Panc1 (cell line): Measurements from ENCODE around the gene OR6K6. TPM values are rescaled to one million over a fixed set of nuclear protein-coding genes. Genes with fewer than 3 reads are reported as not detected.

Experiments
- ATAC-seq: fragments of 200-7000 bp; cut with Tn5 transposase; 2 replicates; pipeline ENCODE4 v1.9.1; 2020; ENCODE audit warnings: mild to moderate bottlenecking, moderate library complexity
- BruUV-seq: library from RNA; stranded (reverse); fragments of 400-500 nt; replicated peaks from 2 replicates; lab custom pipeline; 2021; lab: Mats Ljungman, UMichigan
- CTCF ChIA-PET: fragments of 300-600 bp; sonication (Branson Sonifier 250); formaldehyde crosslinking; loops from one replicate; lab custom pipeline; 2022; ENCODE audit warnings: antibody characterized with exemption; lab: Charles Lee
- POLR2A ChIA-PET: fragments of 300-600 bp; sonication (Branson Sonifier 250); formaldehyde crosslinking; loops from one replicate; lab custom pipeline; 2022; ENCODE audit warnings: antibody characterized with exemption; lab: Charles Lee
- DNase-seq: peaks from one replicate; pipeline ENCODE4 v3.0.0-alpha.2; 2010; ENCODE audit warnings: low read depth, low spot score
- H3K27ac ChIP-seq: 2 replicates; pipeline ENCODE4 v1.5.1; 2011; ENCODE audit warnings: mild to moderate bottlenecking, low read length, inconsistent platforms
- H3K27me3 ChIP-seq: fragments of 200-500 bp; sonication (Bioruptor generic); 2 replicates; pipeline ENCODE4 v1.6.0; 2014; ENCODE audit warnings: low read length, inconsistent platforms; ENCODE audit not compliant: control insufficient read depth, insufficient read depth
- H3K36me3 ChIP-seq: fragments of 200-500 bp; sonication (Bioruptor generic); 2 replicates; pipeline ENCODE4 v1.5.1; 2014; ENCODE audit warnings: inconsistent platforms, mild to moderate bottlenecking, low read length, moderate library complexity; ENCODE audit not compliant: control insufficient read depth, insufficient read depth
- H3K4me1 ChIP-seq: 2 replicates; pipeline ENCODE4 v1.5.1; 2011; ENCODE audit warnings: inconsistent platforms, mild to moderate bottlenecking, low read length, moderate library complexity; ENCODE audit not compliant: control insufficient read depth, insufficient read depth
- H3K4me3 ChIP-seq, 2 experiments: 2 replicates each; pipeline ENCODE4 v1.5.1; 2011 to 2012; ENCODE audit warnings: low read depth in 2 of 2, low read length in 2 of 2, mild to moderate bottlenecking in 2 of 2, inconsistent platforms in 1 of 2, moderate library complexity in 1 of 2
- H3K9me3 ChIP-seq: fragments of 200-500 bp; sonication (Bioruptor generic); 2 replicates; pipeline ENCODE4 v1.5.1; 2014; ENCODE audit warnings: low read depth, mild to moderate bottlenecking, inconsistent platforms, low read length, moderate library complexity; ENCODE audit not compliant: control insufficient read depth, insufficient read depth
- CTCF ChIP-seq: fragments of 450-650 bp; IDR thresholded peaks from 2 replicates; pipeline ENCODE4 v1.5.1; 2017; ENCODE audit warnings: mild to moderate bottlenecking
- POLR2AphosphoS5 ChIP-seq: IDR thresholded peaks from 2 replicates; pipeline ENCODE4 v1.6.1; 2012; ENCODE audit warnings: mild to moderate bottlenecking, low read depth, low read length, moderate library complexity
- REST ChIP-seq, 2 experiments: IDR thresholded peaks; 2 replicates each; pipeline ENCODE4 v1.6.1; 2011 to 2012; ENCODE audit warnings: low read depth in 2 of 2, control low read depth in 1 of 2, low read length in 1 of 2, mild to moderate bottlenecking in 1 of 2, moderate library complexity in 1 of 2; ENCODE audit not compliant: insufficient read depth in 1 of 2
- SIN3A ChIP-seq: IDR thresholded peaks from 2 replicates; pipeline ENCODE4 v1.6.1; 2012; ENCODE audit warnings: low read depth, mild to moderate bottlenecking, low read length, moderate library complexity, borderline replicate concordance; ENCODE audit not compliant: insufficient read depth
- TCF7L2 ChIP-seq: IDR thresholded peaks from 2 replicates; pipeline ENCODE4 v1.6.1; 2011; ENCODE audit warnings: mild to moderate bottlenecking, low read depth, low read length, inconsistent platforms
- in situ Hi-C: cut with HindIII; loops from 2 replicates; pipeline ENCODE4 v1.10.0; 2016; ENCODE audit warnings: low sequenced_read_pairs, low pct_unique_long_range_greater_than_20kb
- intact Hi-C: fragments of 100-400 bp; cut with micrococcal nuclease; formaldehyde crosslinking; loops from one replicate; pipeline ENCODE4 v1.10.0; 2022; ENCODE audit not compliant: unreplicated experiment
- total RNA-seq: library from RNA; stranded (reverse); gene quantifications from one replicate; pipeline ENCODE4 v1.2.1, GENCODE V29; 2021; ENCODE audit not compliant: unreplicated experiment

OR6K6 gene
- total RNA-seq, 1 experiment from 2014 or later = not detected

GRCh38 chr1:158711098-158711497 lies 43.4 kb upstream of the OR6K6 start:
- in situ Hi-C loops (no loop called here), intact Hi-C loops (no loop called here)
- TF ChIP-seq CTCF (no peak), SIN3A (no peak), REST (IDR thresholded peaks at IDR 0.05; ENCODE audit: insufficient read depth in 1 of 2, low read depth in 2 of 2, low read length in 1 of 2) (no peak), POLR2AphosphoS5 (no peak), TCF7L2 (no peak)
- CTCF ChIA-PET = no interaction called here
- no peaks in the 10 kb centered on the region for H3K9me3 ChIP-seq
- BruUV-seq = no TSS peak
- DNase-seq = no peak
- POLR2A ChIA-PET = no interaction called here
- H3K36me3 ChIP-seq = no peaks in the 10 kb centered on the region
- no peak overlapping the region for H3K4me3 ChIP-seq
- no peaks in the 10 kb centered on the region for H3K27me3 ChIP-seq
- H3K27ac ChIP-seq = no peak overlapping the region
- ATAC-seq = no peak
- no peaks in the 10 kb centered on the region for H3K4me1 ChIP-seq

- Histone ChIP-seq H3K27ac (no peak overlapping the region), H3K27me3 (no peaks in the 10 kb centered on the region), H3K4me3 (no peak overlapping the region), H3K4me1 (no peaks in the 10 kb centered on the region), H3K9me3 (no peaks in the 10 kb centered on the region), H3K36me3 (no peaks in the 10 kb centered on the region)
- intact Hi-C loops (no loop called here), in situ Hi-C loops (no loop called here)
- ATAC-seq = no peak
- ChIA-PET CTCF (no interaction called here), POLR2A (no interaction called here)
- no TSS peak for BruUV-seq
- no peak for TF ChIP-seq SIN3A
- TF ChIP-seq REST (IDR thresholded peaks at IDR 0.05; ENCODE audit: insufficient read depth in 1 of 2, low read depth in 2 of 2, low read length in 1 of 2) = no peak
- TF ChIP-seq TCF7L2 = no peak
- TF ChIP-seq POLR2AphosphoS5 = no peak
- TF ChIP-seq CTCF = no peak
- DNase-seq = no peak
Observed at GRCh38 chr1:158714754-158715153, 39.8 kb upstream of the OR6K6 start.
